Esophagus muscularis mucosa (tissue), 3 donors: ENCODE results near the gene ATRNL1.

ENCODE experiments used
- POLR2A ChIP-seq: fragments of 450-650 bp; IDR thresholded peaks from one replicate; pipeline ENCODE4 v1.6.1; 2017; ENCODE audit warnings: antibody characterized with exemption, moderate library complexity, mild to moderate bottlenecking, low read depth
- POLR2AphosphoS5 ChIP-seq, 2 donors: sonication (generic); formaldehyde crosslinking; IDR thresholded peaks; one replicate each; pipeline ENCODE4 v1.6.1; 2017; ENCODE audit warnings: antibody characterized with exemption in 2 of 2
- TF ChIP-seq, protein P1 (sequence below), 3 experiments: fragments of 200-600 bp in 2 of 3; fragments of 450-650 bp in 1 of 3; sonication (generic) in 2 of 3; IDR thresholded peaks; one replicate each; pipeline ENCODE4 v1.5.1; 2017 to 2019; ENCODE audit warnings: antibody characterized with exemption in 3 of 3, mild to moderate bottlenecking in 2 of 3, moderate library complexity in 1 of 3

DNA sequence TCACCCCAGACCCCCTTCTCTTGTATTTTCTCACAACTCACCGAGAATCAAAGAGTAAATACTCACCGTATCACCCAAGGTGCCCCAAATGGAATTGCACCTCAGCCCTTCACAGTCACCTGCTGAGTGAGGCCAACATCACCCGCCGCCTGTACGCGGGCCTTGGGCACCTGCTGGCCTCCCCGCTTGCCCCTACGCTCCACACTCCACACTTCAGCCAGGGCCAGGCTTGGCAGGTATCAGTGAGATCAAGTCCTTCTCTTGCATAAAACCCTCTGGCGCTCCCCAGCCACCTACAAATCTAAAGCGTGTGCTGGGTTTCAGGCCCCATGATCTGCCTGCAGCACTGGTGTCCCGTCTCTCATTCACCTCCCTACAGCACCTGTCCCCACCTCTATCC is 879.3 kb downstream of the ATRNL1 start:
- TF ChIP-seq, protein P1, sequence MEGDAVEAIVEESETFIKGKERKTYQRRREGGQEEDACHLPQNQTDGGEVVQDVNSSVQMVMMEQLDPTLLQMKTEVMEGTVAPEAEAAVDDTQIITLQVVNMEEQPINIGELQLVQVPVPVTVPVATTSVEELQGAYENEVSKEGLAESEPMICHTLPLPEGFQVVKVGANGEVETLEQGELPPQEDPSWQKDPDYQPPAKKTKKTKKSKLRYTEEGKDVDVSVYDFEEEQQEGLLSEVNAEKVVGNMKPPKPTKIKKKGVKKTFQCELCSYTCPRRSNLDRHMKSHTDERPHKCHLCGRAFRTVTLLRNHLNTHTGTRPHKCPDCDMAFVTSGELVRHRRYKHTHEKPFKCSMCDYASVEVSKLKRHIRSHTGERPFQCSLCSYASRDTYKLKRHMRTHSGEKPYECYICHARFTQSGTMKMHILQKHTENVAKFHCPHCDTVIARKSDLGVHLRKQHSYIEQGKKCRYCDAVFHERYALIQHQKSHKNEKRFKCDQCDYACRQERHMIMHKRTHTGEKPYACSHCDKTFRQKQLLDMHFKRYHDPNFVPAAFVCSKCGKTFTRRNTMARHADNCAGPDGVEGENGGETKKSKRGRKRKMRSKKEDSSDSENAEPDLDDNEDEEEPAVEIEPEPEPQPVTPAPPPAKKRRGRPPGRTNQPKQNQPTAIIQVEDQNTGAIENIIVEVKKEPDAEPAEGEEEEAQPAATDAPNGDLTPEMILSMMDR (IDR thresholded peaks at IDR 0.05), result no peak
- TF ChIP-seq POLR2A, result no peak
- TF ChIP-seq POLR2AphosphoS5 (IDR thresholded peaks at IDR 0.05), result no peak
